Right ventricle myocardium superior (tissue), 1 donor: ENCODE results near the gene PUM1. TPM values are rescaled to one million over a fixed set of nuclear protein-coding genes. Genes with fewer than 3 reads are reported as not detected.

Experiments
- ATAC-seq: fragments of 200-7000 bp; cut with Tn5 transposase; one replicate; pipeline ENCODE4 v1.9.1; 2020; ENCODE audit warnings: mild to moderate bottlenecking; ENCODE audit not compliant: poor library complexity
- DNase-seq: peaks from one replicate; pipeline ENCODE4 v3.0.0-alpha.2; 2020
- intact Hi-C: fragments of 100-400 bp; cut with DNase I; formaldehyde crosslinking; loops from one replicate; pipeline ENCODE4 v1.11.2; 2022
- total RNA-seq: library from RNA; stranded (reverse); fragmentation: NEBNext Ultra II Directional; extraction: Animal tissue kit (Norgen Biotek cat#: 25700); gene quantifications from one replicate; pipeline ENCODE4 v1.2.1, GENCODE V29; 2021
- donor health status: DM: no; HTN: yes; CAD: no; lungs with severe emphysema.

The PUM1 gene
- total RNA-seq, 1 donor from 2014 or later = 66.1 TPM

DNA sequence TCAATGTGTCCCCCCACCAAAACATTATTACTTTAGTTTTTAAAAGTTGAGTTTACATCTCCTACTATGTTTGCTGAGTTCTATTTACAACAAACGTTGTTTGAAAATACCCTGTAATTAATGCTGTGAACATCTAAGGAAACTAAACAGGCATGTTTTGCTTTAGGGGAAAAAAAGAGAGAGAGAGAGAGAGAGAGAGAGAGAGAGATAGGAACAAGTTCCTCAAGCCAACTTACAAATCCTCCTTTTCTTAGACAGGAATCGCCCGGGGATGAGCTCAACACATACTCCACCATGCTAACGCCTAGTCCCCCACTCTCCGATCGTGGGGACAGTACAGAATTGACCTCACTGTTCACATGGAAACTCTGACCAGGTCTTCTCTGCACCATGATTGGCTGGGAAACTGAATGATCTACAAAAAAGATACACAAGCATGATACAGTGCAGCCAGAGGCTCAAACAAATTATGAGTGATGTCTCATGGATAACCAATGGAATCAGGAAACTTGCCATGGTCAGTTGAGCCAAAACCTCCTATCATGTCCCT lies 59.8 kb downstream of the PUM1 start:
- ATAC-seq (no peak), DNase-seq (no peak)
- intact Hi-C loops = no loop called here

GRCh38 chr1:31005198-31005597 lies 60.3 kb downstream of the PUM1 start:
- intact Hi-C loops = no loop called here
- no peak for ATAC-seq
- no peak for DNase-seq

DNA sequence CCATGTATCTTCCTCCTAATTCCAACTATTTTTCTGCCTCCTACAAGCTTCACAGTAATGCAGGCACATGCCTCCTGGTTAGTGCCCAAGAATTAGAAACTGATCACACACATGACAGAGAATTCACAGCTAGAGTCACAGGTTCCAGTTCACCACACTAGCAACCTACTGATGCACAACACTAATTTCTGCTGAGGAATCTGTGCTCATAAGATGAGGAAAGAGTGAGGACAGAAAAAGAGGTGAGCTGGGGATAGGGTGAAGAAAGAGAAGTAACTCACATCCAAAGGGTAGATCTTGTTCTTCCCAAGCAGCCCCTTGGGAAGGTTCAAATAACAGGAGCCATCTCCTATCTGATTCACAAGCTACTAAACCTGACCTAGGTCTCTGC lies 61.3 kb downstream of the PUM1 start:
- DNase-seq (no peak), ATAC-seq (no peak)
- intact Hi-C loops = no loop called here

DNA sequence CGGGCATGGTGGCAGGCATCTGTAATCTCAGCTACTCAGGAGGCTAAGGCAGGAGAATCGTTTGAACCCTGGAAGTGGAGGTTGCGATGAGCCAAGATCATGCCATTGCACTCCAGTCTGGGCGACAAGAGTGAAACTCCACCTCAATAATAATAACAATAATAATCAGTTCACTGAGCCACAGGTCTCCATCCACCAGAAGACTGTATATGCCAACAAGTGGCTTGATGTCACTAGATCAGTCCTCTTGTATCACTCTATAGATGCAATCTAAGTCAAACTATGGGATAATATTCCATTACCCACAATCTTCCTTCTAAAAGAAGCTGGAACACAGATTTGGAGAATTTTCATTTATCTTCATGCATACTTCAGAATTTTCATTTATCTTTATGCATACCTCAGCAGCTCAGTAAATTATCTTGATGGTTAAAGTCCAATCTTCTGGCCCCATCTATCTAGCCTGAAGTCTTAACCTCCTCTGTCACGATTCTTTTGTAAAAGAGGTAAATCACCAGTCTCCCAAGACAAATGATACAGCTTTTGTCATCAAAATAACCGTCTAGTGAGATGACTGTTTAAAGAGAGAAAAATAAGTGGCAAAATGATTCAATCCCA lies 61.8 kb downstream of the PUM1 start:
- ATAC-seq (no peak), DNase-seq (no peak)
- intact Hi-C loops = no loop called here

DNA sequence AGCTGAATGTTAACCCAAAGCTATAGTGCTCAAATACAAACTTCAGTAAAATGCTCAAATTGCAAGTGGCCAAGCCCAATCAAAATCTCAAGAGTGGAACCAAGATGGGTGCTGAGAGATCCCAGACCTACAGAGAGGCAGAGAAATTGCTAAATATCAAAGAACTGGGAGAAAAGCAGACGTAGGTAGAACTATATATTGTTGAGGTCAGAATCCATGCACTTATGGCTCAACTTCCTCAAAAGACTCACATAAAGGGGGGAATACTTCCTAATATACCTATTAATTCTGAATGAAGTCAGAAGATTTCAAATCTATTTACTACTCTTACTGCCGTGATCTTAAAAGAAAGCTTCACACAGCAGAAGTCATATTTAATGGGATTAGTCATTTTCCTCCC lies 65.2 kb downstream of the PUM1 start:
- no peak for ATAC-seq
- no peak for DNase-seq
- intact Hi-C loops = no loop called here

GRCh38 chr1:30998887-30999286 lies 66.6 kb downstream of the PUM1 start:
- ATAC-seq (no peak), DNase-seq (no peak)
- intact Hi-C loops = no loop called here

DNA sequence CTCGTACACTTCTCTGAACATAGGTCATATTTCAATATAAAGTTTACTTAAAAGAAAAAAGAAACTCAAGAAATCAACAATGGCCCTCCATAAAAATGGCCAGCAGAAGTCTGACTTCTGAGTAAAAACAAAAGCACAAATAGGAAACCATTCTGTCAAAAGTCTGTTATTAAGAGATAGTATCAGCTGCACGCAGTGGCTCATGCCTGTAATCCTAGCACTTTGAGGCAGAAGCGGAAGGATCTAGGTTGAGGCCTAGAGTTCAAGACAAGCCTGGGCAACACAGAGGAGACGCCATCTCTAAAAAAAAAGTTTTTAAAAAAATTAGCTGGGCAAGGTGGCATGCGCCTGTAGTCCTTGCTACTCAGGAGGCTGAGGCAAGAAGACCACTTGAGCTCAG lies 67.3 kb downstream of the PUM1 start:
- DNase-seq = no peak
- no peak for ATAC-seq
- intact Hi-C loops = no loop called here

DNA sequence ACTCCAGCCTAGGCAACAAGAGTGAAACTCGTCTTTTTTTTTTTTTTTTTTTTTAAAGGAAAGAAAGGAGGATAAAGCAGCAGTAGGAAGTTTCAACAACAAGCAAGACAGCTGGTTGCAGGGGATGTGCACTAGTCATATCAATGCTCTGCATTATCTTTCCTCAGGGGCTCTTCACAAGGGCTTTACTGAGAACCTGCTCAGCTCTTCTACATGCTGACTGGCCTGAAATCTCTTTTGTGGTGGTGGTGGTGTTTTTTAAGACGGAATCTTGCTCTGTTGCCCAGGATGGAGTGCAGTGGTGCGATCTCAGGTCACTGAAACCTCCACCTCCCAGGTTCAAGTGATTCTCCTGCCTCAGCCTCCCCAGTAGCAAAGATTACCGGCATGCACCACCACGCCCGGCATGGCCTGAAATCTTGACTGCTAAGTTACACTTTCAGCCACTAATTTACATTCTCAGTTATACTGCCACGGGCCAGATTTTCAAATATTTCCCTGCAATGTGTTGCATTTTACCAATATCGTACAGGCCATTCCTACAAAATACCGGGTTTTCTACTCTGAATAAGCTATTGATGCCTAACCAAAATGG lies 68.0 kb downstream of the PUM1 start:
- no peak for ATAC-seq
- intact Hi-C loops = no loop called here

GRCh38 chr1:30995990-30996612 lies 69.4 kb downstream of the PUM1 start:
- ATAC-seq (peak; percentile 64), DNase-seq (no peak)
- intact Hi-C loops = no loop called here

More for the DNA sequence above, 68.0 kb downstream of the PUM1 start:
- no peak for DNase-seq

DNA sequence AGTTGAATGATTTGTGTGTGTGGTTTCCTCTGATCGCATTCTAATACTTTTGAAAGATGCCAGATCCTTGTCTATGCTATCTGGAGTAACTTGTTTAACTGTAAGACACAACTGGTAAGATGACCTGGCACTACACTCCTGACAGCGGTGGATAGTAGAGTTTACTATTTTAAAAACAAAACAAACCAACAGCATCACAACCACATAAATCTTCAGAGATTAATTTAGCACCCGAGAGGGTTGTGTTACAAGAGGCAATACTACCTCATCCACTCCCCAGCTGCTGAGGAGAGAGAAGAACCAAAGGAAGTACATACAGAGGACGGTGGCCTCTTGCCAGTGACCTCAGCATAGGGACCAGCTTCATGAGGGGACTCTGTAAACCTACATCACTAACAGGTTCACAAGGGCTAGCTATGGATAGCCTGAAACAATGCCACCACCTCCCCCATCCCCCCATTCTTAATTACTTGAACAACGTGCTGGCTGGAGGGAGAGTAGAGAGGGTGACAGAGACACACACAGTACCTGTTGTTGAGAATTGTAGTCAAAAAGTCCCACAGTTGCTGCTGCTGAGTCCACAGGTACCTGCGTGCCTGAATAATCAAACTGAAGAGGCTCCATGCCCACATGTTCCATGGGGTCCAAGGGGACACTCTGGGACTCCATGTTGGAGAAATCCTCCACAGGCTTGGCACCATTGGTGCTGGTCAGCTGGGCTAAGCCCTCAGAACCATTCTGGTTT lies 73.5 kb downstream of the PUM1 start:
- intact Hi-C loops = no loop called here
- DNase-seq = no peak
- no peak for ATAC-seq

DNA sequence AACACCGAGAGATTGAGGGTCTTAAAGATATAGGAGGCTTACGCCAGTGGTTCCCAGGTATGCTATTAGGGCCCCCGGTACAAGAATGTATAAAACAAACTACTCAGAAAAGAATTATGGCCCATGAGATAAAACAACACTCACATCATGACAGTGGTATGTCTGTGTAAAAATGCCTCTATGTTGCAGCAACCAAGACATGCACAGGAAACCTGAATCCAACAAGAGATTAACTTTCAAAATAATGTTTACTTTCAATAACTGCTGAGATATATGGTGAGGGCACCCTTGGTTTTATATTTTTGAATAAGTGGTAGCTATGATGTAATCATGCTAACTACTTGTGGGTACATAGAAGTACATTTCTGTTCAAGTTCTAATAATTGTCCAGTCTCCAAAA lies 74.9 kb downstream of the PUM1 start:
- intact Hi-C loops = no loop called here
- DNase-seq (no peak), ATAC-seq (no peak)

GRCh38 chr1:30988045-30988444 lies 77.5 kb downstream of the PUM1 start:
- intact Hi-C loops = no loop called here
- no peak for ATAC-seq
- DNase-seq = no peak

- intact Hi-C loops = no loop called here
- DNase-seq (no peak), ATAC-seq (no peak)
These were observed 78.8 kb downstream of the PUM1 start for GRCh38 chr1:30986755-30987154.

DNA sequence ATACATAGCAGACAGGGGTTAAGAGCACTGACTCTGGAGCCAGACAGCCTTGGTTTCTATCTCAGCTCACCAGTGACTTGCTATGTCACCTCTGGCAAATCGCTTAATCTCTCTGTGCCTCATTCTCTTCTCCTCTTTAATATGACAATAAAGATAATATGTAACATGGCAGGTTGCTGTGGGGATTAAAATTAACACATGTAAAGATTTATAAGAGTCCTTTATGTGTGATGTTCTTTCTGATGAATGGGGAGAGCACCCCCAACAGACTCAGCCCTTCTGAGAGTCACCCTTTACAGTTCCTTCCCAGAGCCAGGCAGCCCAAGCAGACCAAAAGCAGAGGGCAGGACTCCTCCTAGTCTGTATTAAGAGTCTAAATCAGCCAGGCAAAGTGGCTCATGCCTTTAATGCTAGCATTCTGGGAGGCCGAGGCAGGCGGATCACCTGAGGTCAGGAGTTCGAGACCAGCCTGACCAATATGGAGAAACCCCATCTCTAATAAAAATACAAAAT lies 80.5 kb downstream of the PUM1 start:
- intact Hi-C loops = no loop called here
- DNase-seq (no peak), ATAC-seq (no peak)

- DNase-seq (no peak), ATAC-seq (no peak)
- intact Hi-C loops = no loop called here
These were observed 81.2 kb downstream of the PUM1 start for GRCh38 chr1:30984165-30984889.

DNA sequence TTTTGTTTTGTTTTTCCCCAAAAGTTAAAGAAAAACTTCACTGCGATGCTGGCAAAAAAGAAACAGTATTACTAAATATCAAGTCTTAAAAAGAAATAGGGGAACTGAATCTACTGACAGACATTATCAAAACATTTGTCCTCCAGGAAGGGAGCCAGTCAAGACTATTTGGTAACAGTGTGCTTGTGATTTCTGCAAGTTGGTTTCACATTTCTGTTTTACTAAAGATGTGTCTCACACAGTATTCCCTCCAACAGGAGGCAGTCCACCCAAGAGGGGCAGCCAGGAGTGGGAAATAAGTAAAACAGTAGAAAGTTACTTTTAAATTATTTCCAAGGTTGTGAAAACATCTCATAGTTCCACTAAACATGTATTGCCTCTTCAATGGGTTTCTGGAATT lies 82.6 kb downstream of the PUM1 start:
- intact Hi-C loops = no loop called here
- DNase-seq (no peak), ATAC-seq (peak; percentile 63)

GRCh38 chr1:30982431-30982830 lies 83.1 kb downstream of the PUM1 start:
- ATAC-seq = no peak
- intact Hi-C loops = no loop called here

GRCh38 chr1:30981172-30981571 lies 84.3 kb downstream of the PUM1 start:
- ATAC-seq (no peak), DNase-seq (no peak)
- intact Hi-C loops = no loop called here

More at GRCh38 chr1:30982431-30982830, 83.1 kb downstream of the PUM1 start:
- DNase-seq = no peak

DNA sequence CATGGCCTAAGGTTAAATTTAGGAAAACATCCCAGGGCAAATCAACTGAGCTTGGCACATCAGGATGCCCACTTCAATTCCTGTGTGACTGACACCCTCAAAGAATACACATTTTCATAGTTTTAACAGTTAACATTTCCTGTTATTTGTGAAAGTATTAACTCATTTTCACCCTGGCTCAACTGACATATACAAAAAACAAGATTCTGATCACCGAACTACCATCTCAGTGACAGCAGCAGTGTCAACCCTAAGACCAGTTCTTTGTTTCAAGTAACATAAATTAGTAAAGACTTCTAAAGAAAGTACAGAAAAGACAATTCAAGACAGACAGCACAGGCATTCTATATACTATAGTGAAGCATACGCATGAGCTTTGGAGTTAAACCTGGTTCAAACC lies 88.0 kb downstream of the PUM1 start:
- DNase-seq (no peak), ATAC-seq (no peak)
- intact Hi-C loops = no loop called here
